Hepatocyte (in vitro differentiated cells): ENCODE results near the gene CENPA. TPM values are rescaled to one million over a fixed set of nuclear protein-coding genes. Genes with fewer than 3 reads are reported as not detected.

Experiments used
- DNase-seq: peaks from one replicate; pipeline ENCODE4 v3.0.0-alpha.2; 2016; ENCODE audit warnings: low spot score
- H2AFZ ChIP-seq: fragments of 200-600 bp; sonication (generic); 2 replicates; pipeline ENCODE4 v1.6.0; 2016; ENCODE audit warnings: antibody characterized with exemption, mild to moderate bottlenecking
- H3K27ac ChIP-seq: fragments of 200-600 bp; sonication (generic); 2 replicates; pipeline ENCODE4 v1.5.1; 2016; ENCODE audit warnings: mild to moderate bottlenecking
- H3K27me3 ChIP-seq: fragments of 200-600 bp; sonication (generic); 2 replicates; pipeline ENCODE4 v1.6.1; 2016
- H3K36me3 ChIP-seq: fragments of 200-600 bp; sonication (generic); replicated peaks from 2 replicates; pipeline ENCODE4 v1.5.1; 2016; ENCODE audit warnings: low read depth; ENCODE audit not compliant: insufficient read depth
- H3K4me1 ChIP-seq: fragments of 200-600 bp; sonication (generic); 2 replicates; pipeline ENCODE4 v1.5.1; 2016; ENCODE audit warnings: mild to moderate bottlenecking, moderate library complexity; ENCODE audit not compliant: insufficient read depth
- H3K4me2 ChIP-seq: fragments of 200-600 bp; sonication (generic); 2 replicates; pipeline ENCODE4 v1.6.0; 2016
- H3K4me3 ChIP-seq: fragments of 200-600 bp; sonication (generic); 2 replicates; pipeline ENCODE4 v1.5.1; 2016; ENCODE audit warnings: mild to moderate bottlenecking
- H3K79me2 ChIP-seq: fragments of 200-600 bp; sonication (generic); 2 replicates; pipeline ENCODE4 v1.6.0; 2017; ENCODE audit warnings: mild to moderate bottlenecking
- H3K9me2 ChIP-seq: fragments of 200-600 bp; sonication (generic); replicated peaks from 2 replicates; pipeline ENCODE4 v1.6.0; 2017; ENCODE audit warnings: mild to moderate bottlenecking; ENCODE audit not compliant: insufficient read depth
- H3K9me3 ChIP-seq: fragments of 200-600 bp; sonication (generic); 2 replicates; pipeline ENCODE4 v1.5.1; 2016; ENCODE audit warnings: low read depth, mild to moderate bottlenecking
- H4K20me1 ChIP-seq: fragments of 200-600 bp; sonication (generic); 2 replicates; pipeline ENCODE4 v1.6.0; 2016; ENCODE audit warnings: mild to moderate bottlenecking; ENCODE audit not compliant: insufficient read depth, poor library complexity, severe bottlenecking
- EZH2 ChIP-seq: fragments of 200-600 bp; sonication (generic); IDR thresholded peaks from 2 replicates; pipeline ENCODE4 v1.6.1; 2016; ENCODE audit warnings: antibody characterized with exemption, mild to moderate bottlenecking, borderline replicate concordance
- EZH2phosphoT487 ChIP-seq: fragments of 200-600 bp; sonication (generic); IDR thresholded peaks from one replicate; pipeline ENCODE4 v1.6.1; 2018; ENCODE audit warnings: antibody characterized with exemption, mild to moderate bottlenecking, low read depth, moderate library complexity; ENCODE audit not compliant: unreplicated experiment, severe bottlenecking
- WGBS: methylation state at CpG from one replicate; pipeline ENCODE4 v1.1.6; 2016; ENCODE audit warnings: low lambda C conversion rate; ENCODE audit errors: missing lambda C conversion rate; 5-methylcytosine and 5-hydroxymethylcytosine counted together
- polyA plus RNA-seq: library from polyadenylated mRNA; unstranded; fragments of >200 nt; fragmentation: Nextera tagmentation; extraction: Ambion mirVana; gene quantifications from 2 replicates; pipeline ENCODE4 v1.2.1, GENCODE V29; 2016
- total RNA-seq: library from RNA; depleted of rRNA; stranded (reverse); fragments of >200 nt; gene quantifications from 2 replicates; pipeline ENCODE4 v1.2.3, GENCODE V29; 2014
- TF ChIP-seq, protein P1 (sequence below): fragments of 200-600 bp; sonication (generic); IDR thresholded peaks from 2 replicates; pipeline ENCODE4 v1.5.1; 2016; ENCODE audit warnings: antibody characterized with exemption, mild to moderate bottlenecking; ENCODE audit not compliant: poor library complexity

Gene CENPA
- total and polyA plus RNA-seq, 2 experiments from 2014 or later, result 1.7 to 5.5 TPM

DNA sequence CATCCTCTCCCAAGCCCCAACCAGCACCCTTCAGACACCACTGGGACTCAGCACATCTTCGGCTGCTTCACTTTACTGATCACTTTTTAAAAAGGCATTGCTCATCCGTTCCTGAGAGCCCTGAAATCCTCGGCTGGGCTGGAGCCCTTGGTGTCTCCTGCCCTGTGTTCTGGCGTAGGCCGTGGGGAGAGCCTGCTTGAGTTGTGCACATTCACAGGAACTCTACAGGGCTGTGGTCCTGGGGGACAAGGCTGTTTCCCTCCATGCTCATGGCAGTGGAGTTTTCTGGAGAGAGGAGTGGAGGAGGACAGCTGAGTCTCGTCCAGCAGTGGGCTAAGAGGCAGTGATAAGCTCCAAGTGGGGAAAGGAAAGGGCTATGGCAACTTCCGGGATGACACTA, 15.9 kb downstream of the CENPA start:
- no peaks in the 10 kb centered on the region for H3K4me1 ChIP-seq
- H3K79me2 ChIP-seq, result no peaks in the 10 kb centered on the region
- H4K20me1 ChIP-seq, result no peaks in the 10 kb centered on the region
- H3K9me3 ChIP-seq, result no peaks in the 10 kb centered on the region
- no peaks in the 10 kb centered on the region for H3K9me2 ChIP-seq
- DNase-seq, result no peak
- no peak overlapping the region for H2AFZ ChIP-seq
- 94% methylated on average over 7 of the region's 7 CpGs for WGBS
- H3K27me3 ChIP-seq, result no peaks in the 10 kb centered on the region
- H3K4me2 ChIP-seq, result no peak overlapping the region
- no peak overlapping the region for H3K4me3 ChIP-seq
- no peak for TF ChIP-seq EZH2phosphoT487
- TF ChIP-seq, protein P1, sequence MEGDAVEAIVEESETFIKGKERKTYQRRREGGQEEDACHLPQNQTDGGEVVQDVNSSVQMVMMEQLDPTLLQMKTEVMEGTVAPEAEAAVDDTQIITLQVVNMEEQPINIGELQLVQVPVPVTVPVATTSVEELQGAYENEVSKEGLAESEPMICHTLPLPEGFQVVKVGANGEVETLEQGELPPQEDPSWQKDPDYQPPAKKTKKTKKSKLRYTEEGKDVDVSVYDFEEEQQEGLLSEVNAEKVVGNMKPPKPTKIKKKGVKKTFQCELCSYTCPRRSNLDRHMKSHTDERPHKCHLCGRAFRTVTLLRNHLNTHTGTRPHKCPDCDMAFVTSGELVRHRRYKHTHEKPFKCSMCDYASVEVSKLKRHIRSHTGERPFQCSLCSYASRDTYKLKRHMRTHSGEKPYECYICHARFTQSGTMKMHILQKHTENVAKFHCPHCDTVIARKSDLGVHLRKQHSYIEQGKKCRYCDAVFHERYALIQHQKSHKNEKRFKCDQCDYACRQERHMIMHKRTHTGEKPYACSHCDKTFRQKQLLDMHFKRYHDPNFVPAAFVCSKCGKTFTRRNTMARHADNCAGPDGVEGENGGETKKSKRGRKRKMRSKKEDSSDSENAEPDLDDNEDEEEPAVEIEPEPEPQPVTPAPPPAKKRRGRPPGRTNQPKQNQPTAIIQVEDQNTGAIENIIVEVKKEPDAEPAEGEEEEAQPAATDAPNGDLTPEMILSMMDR, result no peak
- no peak for TF ChIP-seq EZH2
- no peak overlapping the region for H3K27ac ChIP-seq
- H3K36me3 ChIP-seq, result no peaks in the 10 kb centered on the region

DNA sequence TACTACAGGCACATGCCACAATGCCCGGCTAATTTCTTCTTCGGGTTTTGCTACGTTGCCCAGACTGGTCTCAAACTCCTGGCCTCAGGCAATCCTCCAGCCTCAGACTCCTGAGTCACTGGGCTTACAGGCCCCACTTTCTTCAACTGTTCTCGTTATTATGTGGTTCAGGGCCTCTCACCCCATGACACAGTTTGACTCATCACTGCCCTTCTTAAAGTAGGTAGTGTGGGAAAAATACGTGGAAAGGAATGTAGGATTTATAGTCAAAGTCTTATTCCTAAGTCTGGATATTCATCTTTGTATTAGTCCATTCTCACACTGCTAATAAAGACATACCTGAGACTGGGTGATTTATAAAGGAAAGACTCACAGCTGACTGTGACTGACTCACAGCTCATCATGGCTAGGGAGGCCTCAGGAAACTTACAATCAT, 19.4 kb downstream of the CENPA start:
- Histone ChIP-seq H3K27me3 (no peaks in the 10 kb centered on the region), H4K20me1 (no peaks in the 10 kb centered on the region), H2AFZ (no peak overlapping the region), H3K4me2 (no peak overlapping the region), H3K9me2 (no peaks in the 10 kb centered on the region), H3K9me3 (no peaks in the 10 kb centered on the region), H3K4me3 (no peak overlapping the region), H3K79me2 (no peaks in the 10 kb centered on the region), H3K4me1 (no peaks in the 10 kb centered on the region), H3K27ac (no peak overlapping the region), H3K36me3 (no peaks in the 10 kb centered on the region)
- WGBS, result 68% methylated on average over 5 of the region's 5 CpGs
- DNase-seq, result no peak
- TF ChIP-seq, protein P1, result no peak
- no peak for TF ChIP-seq EZH2phosphoT487
- TF ChIP-seq EZH2, result no peak

DNA sequence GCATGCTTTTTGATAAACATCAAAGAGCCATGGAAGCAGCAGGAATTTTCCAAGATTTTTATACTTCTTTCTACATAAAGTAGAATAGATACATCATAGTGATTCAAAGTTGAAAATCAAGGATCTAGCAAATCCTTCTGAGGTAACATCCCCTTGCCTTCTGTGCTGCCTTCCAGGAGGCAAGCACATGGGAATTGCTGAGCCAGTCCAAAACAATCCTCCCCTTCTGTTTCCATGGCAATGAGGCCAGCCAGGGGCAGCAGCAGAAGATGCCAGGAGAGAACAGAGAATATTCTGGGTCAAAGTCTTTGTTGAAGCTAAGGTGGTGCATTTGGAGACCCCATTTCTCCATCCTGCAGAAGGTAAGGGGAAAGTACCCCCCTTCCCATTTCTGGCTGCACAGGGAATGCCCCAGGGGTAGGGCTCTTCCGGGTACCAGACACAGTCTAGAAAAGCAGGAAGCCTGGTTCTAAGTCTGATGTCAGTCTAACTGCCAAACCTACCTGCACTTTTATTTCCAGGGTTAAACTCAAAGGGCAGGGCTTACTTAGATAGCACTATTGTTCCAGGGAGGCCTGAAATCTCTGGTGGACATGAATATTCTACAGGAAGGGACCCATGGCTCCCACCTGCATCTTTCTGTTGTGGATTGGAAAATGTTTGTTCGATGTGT, 22.1 kb downstream of the CENPA start:
- DNase-seq, result peak; percentile 46
- Histone ChIP-seq H3K4me3 (no peak overlapping the region), H4K20me1 (no peaks in the 10 kb centered on the region), H2AFZ (no peak overlapping the region), H3K4me2 (no peak overlapping the region), H3K79me2 (no peaks in the 10 kb centered on the region), H3K9me3 (no peaks in the 10 kb centered on the region), H3K27ac (no peak overlapping the region), H3K4me1 (no peaks in the 10 kb centered on the region), H3K27me3 (no peaks in the 10 kb centered on the region), H3K36me3 (no peaks in the 10 kb centered on the region), H3K9me2 (no peaks in the 10 kb centered on the region)
- 64% methylated on average over 2 of the region's 2 CpGs for WGBS
- TF ChIP-seq, protein P1, result no peak
- no peak for TF ChIP-seq EZH2phosphoT487
- no peak for TF ChIP-seq EZH2
